ENCODE data around the gene KANSL3.

KANSL3 gene

GRCh38 chr2:96604104-96604503 lies 34.0 kb downstream of the KANSL3 start:
- H3K4me2 ChIP-seq (ENCODE audit: low read length), result no peak overlapping the region
- no peak overlapping the region for H3K4me3 ChIP-seq (ENCODE audit: low read depth, low read length)
- H3K9ac ChIP-seq, result no peak overlapping the region
- H3K4me1 ChIP-seq, result no peaks in the 10 kb centered on the region
- H3K27me3 ChIP-seq (ENCODE audit: control insufficient read depth, insufficient read depth, low read length), result no peaks in the 10 kb centered on the region
- no peak overlapping the region for H3K27ac ChIP-seq
- no peaks in the 10 kb centered on the region for H3K9me3 ChIP-seq (ENCODE audit: control insufficient read depth, low read length)
- no peak for TF ChIP-seq CTCF (IDR thresholded peaks at IDR 0.05)
- no peak overlapping the region for H2AFZ ChIP-seq
- H3K36me3 ChIP-seq (ENCODE audit: control insufficient read depth, insufficient read depth, low read length), result no peaks in the 10 kb centered on the region
- no peaks in the 10 kb centered on the region for H3K79me2 ChIP-seq

GRCh38 chr2:96602330-96602823 lies 35.7 kb downstream of the KANSL3 start:
- Histone ChIP-seq H3K9ac (no peak overlapping the region), H3K4me1 (no peaks in the 10 kb centered on the region), H3K27ac (no peak overlapping the region), H2AFZ (no peak overlapping the region), H3K4me3 (ENCODE audit: low read depth, low read length) (no peak overlapping the region), H3K4me2 (ENCODE audit: low read length) (no peak overlapping the region), H3K9me3 (ENCODE audit: control insufficient read depth, low read length) (no peaks in the 10 kb centered on the region), H3K79me2 (peaks cover 3% of the 10 kb centered on the region), H3K27me3 (ENCODE audit: control insufficient read depth, insufficient read depth, low read length) (no peaks in the 10 kb centered on the region), H3K36me3 (ENCODE audit: control insufficient read depth, insufficient read depth, low read length) (no peaks in the 10 kb centered on the region)
- TF ChIP-seq CTCF (IDR thresholded peaks at IDR 0.05), result no peak

GRCh38 chr2:96601382-96602292 lies 36.5 kb downstream of the KANSL3 start:
- Histone ChIP-seq H3K9me3 (ENCODE audit: control insufficient read depth, low read length) (no peaks in the 10 kb centered on the region), H3K27ac (no peak overlapping the region), H3K4me1 (no peaks in the 10 kb centered on the region), H3K9ac (no peak overlapping the region), H2AFZ (no peak overlapping the region), H3K27me3 (ENCODE audit: control insufficient read depth, insufficient read depth, low read length) (no peaks in the 10 kb centered on the region), H3K4me3 (ENCODE audit: low read depth, low read length) (no peak overlapping the region), H3K36me3 (ENCODE audit: control insufficient read depth, insufficient read depth, low read length) (no peaks in the 10 kb centered on the region), H3K4me2 (ENCODE audit: low read length) (no peak overlapping the region), H3K79me2 (peaks cover 3% of the 10 kb centered on the region)
- TF ChIP-seq CTCF (IDR thresholded peaks at IDR 0.05), result no peak

GRCh38 chr2:96599941-96600340 lies 38.2 kb downstream of the KANSL3 start:
- no peaks in the 10 kb centered on the region for H3K27me3 ChIP-seq (ENCODE audit: control insufficient read depth, insufficient read depth, low read length)
- no peaks in the 10 kb centered on the region for H3K9me3 ChIP-seq (ENCODE audit: control insufficient read depth, low read length)
- H3K36me3 ChIP-seq (ENCODE audit: control insufficient read depth, insufficient read depth, low read length), result no peaks in the 10 kb centered on the region
- no peak overlapping the region for H2AFZ ChIP-seq
- no peak overlapping the region for H3K27ac ChIP-seq
- no peak overlapping the region for H3K4me2 ChIP-seq (ENCODE audit: low read length)
- no peak for TF ChIP-seq CTCF (IDR thresholded peaks at IDR 0.05)
- H3K4me1 ChIP-seq, result no peaks in the 10 kb centered on the region
- H3K79me2 ChIP-seq, result peaks cover 3% of the 10 kb centered on the region
- no peak overlapping the region for H3K9ac ChIP-seq
- no peak overlapping the region for H3K4me3 ChIP-seq (ENCODE audit: low read depth, low read length)
